Nephron (organoid): ENCODE results near the gene FHAD1.
A peak's percentile ranks its signal among the peaks of the same experiment; 100 is the strongest.

Experiments
- H3K27ac Mint-ChIP-seq, 3 experiments: 2 replicates each; pipeline ENCODE4 v1.8.0; 2020; ENCODE audit warnings: mixed read lengths in 3 of 3, mild to moderate bottlenecking in 2 of 3, moderate library complexity in 1 of 3
- H3K27me3 Mint-ChIP-seq: 2 replicates; pipeline ENCODE4 v1.8.0; 2021; ENCODE audit warnings: low read depth, mild to moderate bottlenecking, moderate library complexity, mixed read lengths
- H3K36me3 Mint-ChIP-seq: 2 replicates; pipeline ENCODE4 v1.8.0; 2020; ENCODE audit warnings: low read depth, mixed read lengths
- H3K4me1 Mint-ChIP-seq: 2 replicates; pipeline ENCODE4 v1.8.0; 2020; ENCODE audit warnings: mixed read lengths
- H3K4me3 Mint-ChIP-seq, 3 experiments: 2 replicates each; pipeline ENCODE4 v1.8.0; 2020; ENCODE audit warnings: mild to moderate bottlenecking in 3 of 3, mixed read lengths in 3 of 3, moderate library complexity in 2 of 3
- H3K9me3 Mint-ChIP-seq: 2 replicates; pipeline ENCODE4 v1.8.0; 2020; ENCODE audit warnings: mixed read lengths
- TF ChIP-seq, protein P1 (sequence below), 3 experiments: fragments of 200-600 bp; sonication (generic); IDR thresholded peaks; one replicate each; pipeline ENCODE4 v1.5.0; 2021; ENCODE audit warnings: antibody characterized with exemption in 3 of 3; ENCODE audit not compliant: unreplicated experiment in 3 of 3

FHAD1 gene

DNA sequence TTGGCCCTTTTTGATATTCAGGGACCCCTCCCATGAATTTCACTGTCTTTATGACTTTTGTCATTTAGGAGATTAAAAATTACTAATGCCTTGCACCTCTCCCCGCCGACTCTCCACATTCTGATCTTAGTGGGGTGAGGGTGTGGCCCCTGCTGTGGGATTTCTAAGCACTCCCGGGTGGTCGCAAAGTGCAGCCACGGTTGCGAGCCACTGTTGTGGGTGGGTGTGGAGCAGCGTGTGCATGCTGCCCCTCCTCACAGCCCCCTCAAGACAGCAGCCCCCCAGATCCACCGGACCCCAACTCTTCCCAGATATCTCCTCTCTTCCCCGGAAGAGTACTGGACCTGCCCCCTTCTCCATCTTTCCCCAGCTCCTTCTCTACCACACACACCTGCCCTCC, 96.1 kb downstream of the FHAD1 start:
- H3K36me3 Mint-ChIP-seq: no peaks in the 10 kb centered on the region

DNA sequence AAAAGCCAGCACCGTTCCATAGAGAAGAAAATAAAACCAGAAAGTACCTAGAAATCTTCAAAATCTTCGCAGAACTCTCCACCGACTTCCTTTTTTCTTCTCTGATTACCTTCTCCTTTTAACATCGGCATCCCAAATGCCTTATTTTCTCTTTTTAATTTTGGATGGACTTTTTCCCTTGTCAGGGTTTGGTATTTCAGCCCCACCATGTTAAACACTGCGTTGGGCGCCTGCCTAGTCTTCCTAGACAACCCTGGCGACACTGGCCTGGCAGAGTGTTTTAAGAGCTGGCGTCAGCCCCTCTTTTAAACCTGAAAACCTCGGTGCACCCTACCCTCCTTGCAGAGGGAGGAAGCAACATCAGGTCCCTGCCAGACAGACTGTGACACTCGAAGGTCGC, 96.7 kb downstream of the FHAD1 start:
- TF ChIP-seq, protein P1, sequence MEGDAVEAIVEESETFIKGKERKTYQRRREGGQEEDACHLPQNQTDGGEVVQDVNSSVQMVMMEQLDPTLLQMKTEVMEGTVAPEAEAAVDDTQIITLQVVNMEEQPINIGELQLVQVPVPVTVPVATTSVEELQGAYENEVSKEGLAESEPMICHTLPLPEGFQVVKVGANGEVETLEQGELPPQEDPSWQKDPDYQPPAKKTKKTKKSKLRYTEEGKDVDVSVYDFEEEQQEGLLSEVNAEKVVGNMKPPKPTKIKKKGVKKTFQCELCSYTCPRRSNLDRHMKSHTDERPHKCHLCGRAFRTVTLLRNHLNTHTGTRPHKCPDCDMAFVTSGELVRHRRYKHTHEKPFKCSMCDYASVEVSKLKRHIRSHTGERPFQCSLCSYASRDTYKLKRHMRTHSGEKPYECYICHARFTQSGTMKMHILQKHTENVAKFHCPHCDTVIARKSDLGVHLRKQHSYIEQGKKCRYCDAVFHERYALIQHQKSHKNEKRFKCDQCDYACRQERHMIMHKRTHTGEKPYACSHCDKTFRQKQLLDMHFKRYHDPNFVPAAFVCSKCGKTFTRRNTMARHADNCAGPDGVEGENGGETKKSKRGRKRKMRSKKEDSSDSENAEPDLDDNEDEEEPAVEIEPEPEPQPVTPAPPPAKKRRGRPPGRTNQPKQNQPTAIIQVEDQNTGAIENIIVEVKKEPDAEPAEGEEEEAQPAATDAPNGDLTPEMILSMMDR (IDR thresholded peaks at IDR 0.05; ENCODE audit: unreplicated experiment in 3 of 3): no peak
- Mint-ChIP-seq H3K27ac (peak overlapping the region; percentile 14 to 89 (median 84)), H3K4me3 (peak overlapping the region in 1 of 3 experiments; percentile 49), H3K4me1 (peaks cover 16% of the 10 kb centered on the region), H3K27me3 (peaks cover 9% of the 10 kb centered on the region), H3K36me3 (no peaks in the 10 kb centered on the region), H3K9me3 (peaks cover 3% of the 10 kb centered on the region)

More for the DNA sequence above, 96.1 kb downstream of the FHAD1 start:
- H3K4me1 Mint-ChIP-seq: peaks cover 19% of the 10 kb centered on the region
- peak overlapping the region in 2 of 3 experiments; percentile 84 to 89 for H3K27ac Mint-ChIP-seq
- peaks cover 15% of the 10 kb centered on the region for H3K27me3 Mint-ChIP-seq
- H3K4me3 Mint-ChIP-seq: no peak overlapping the region
- peaks cover 3% of the 10 kb centered on the region for H3K9me3 Mint-ChIP-seq
- TF ChIP-seq, protein P1 (IDR thresholded peaks at IDR 0.05; ENCODE audit: unreplicated experiment in 3 of 3): no peak

DNA sequence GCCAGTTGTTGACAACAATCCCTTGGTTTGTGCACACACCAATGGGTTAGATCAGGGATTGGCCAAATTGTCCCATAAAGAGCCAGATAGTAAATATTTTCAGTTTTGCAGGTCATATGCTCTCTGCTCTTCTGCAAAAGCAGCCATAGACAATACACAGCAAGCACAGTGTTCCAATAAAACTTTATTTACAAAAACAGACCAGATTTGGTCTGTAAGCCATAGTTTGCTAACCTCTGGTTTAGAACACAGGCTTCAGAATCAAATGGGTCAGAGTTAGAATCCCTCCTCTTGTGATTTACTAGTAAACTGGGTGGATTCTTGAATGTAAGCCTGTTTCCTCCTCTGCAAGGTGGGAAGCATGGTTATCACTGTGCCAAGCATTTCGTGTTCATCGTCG, 97.4 kb downstream of the FHAD1 start:
- Mint-ChIP-seq H3K4me1 (peaks cover 16% of the 10 kb centered on the region), H3K27ac (peak overlapping the region in 2 of 3 experiments; percentile 84 to 89), H3K4me3 (no peak overlapping the region), H3K9me3 (peaks cover 3% of the 10 kb centered on the region), H3K27me3 (peaks cover 8% of the 10 kb centered on the region), H3K36me3 (no peaks in the 10 kb centered on the region)
- TF ChIP-seq, protein P1 (IDR thresholded peaks at IDR 0.05; ENCODE audit: unreplicated experiment in 3 of 3): no peak

DNA sequence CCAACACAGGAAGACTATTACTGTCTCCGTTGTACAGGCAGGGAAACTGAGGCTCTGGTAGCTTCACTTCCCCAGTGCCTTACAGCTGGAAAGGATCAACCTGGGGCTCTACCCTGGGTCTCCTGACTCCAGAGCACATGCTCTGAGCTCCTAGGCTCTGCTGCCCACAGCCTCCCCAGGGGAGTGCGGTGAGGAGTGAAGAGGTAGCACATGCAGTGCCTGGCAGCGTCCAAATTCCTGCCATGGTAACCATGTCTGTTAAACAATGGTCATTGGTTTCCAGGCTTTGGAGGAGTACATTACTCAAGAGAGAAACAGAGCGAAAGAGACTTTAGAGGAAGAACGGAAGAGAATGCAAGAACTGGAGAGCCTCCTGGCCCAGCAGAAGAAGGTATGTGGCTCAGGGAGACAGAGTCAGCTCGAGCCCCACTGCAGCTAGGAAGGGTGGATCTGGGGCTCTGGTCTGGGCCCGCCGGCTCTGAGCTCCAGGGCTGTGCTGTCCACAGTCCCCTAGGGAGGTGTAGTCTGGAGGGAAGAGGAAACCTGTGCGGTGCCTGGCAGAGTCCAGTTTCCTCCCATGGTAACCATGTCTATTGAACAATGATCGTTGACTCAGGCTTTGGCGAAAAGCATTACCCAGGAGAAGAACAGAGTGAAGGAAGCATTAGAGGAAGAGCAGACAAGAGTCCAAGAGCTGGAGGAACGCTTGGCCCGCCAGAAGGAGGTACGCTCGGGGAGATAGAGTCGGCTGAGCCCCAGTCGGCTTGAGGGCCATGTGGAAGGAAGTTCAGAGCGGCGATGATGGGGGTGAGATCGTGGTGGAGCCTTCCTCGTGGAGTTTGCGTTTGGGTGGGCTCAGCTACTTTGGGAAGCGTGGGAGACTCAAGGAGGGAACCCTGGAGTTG, 98.0 kb downstream of the FHAD1 start:
- Mint-ChIP-seq H3K36me3 (no peaks in the 10 kb centered on the region), H3K27ac (no peak overlapping the region), H3K4me1 (peaks cover 16% of the 10 kb centered on the region)

DNA sequence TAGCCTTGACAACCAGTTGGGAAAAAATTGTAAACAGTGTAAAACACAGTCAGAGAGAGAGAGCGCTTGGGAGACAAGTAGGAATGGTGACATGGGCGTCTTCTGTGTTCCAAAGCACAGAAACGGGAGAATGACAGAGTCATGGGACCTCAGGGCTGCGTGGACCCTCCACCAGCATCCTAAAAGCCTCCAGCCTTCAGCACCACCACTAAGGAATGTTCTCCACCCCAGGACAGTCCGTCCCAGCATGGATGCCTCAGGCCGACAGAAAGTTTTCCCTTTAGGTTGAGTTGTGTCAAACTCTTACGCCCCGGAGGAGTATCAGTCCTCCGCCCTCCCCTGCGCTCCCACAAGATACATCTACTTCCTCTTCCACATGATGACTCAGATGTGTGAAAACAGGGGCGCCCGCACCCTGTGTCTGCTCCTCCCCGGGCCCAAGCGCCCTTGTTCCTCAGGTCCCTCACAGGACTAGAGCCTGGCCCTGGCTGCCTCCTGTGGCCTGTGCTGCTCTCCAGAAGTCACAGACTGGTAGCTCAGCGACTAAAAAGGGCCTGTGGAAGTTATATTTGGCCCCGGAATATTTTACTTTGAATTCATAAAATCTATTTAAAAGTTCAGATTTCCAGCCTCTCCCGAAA, 98.8 kb downstream of the FHAD1 start:
- Mint-ChIP-seq H3K27me3 (peaks cover 12% of the 10 kb centered on the region), H3K27ac (no peak overlapping the region), H3K4me1 (peaks cover 16% of the 10 kb centered on the region), H3K36me3 (no peaks in the 10 kb centered on the region), H3K9me3 (peaks cover 3% of the 10 kb centered on the region), H3K4me3 (no peak overlapping the region)
- TF ChIP-seq, protein P1 (IDR thresholded peaks at IDR 0.05; ENCODE audit: unreplicated experiment in 3 of 3): no peak

More for the DNA sequence above, 98.0 kb downstream of the FHAD1 start:
- TF ChIP-seq, protein P1 (IDR thresholded peaks at IDR 0.05; ENCODE audit: unreplicated experiment in 3 of 3): no peak
- Mint-ChIP-seq H3K9me3 (peaks cover 3% of the 10 kb centered on the region), H3K27me3 (peaks cover 8% of the 10 kb centered on the region), H3K4me3 (no peak overlapping the region)
